ENCODE measurements around the gene ZNF276. TPM values are rescaled to one million over a fixed set of nuclear protein-coding genes. Genes with fewer than 3 reads are reported as not detected.

ZNF276 gene
- total RNA-seq = 10 to 100 TPM; 10.9 to 39.6 (median 22.2) TPM

- no peak for TF ChIP-seq CTCF (IDR thresholded peaks at IDR 0.05; ENCODE audit: low read depth)
These were observed at the start of gene ZNF276, which contains the start of gene VPS9D1 for GRCh38 chr16:89720813-89721545. Gene ZNF276 (plus strand): TSS chr16:89721537. CDS start chr16:89721641, 104 bp downstream. Gene VPS9D1 (minus strand): TSS chr16:89720898. CDS start chr16:89720861, 37 bp downstream.

GRCh38 chr16:89672177-89672941, 49.0 kb upstream of the ZNF276 start:
- TF ChIP-seq CTCF (IDR thresholded peaks at IDR 0.05; ENCODE audit: low read depth) = no peak

- TF ChIP-seq CTCF (IDR thresholded peaks at IDR 0.05; ENCODE audit: low read depth) = no peak
These were observed 43.1 kb upstream of the ZNF276 start for GRCh38 chr16:89678258-89678657.

- no peak for TF ChIP-seq CTCF (IDR thresholded peaks at IDR 0.05; ENCODE audit: low read depth)
These were observed 35.4 kb upstream of the ZNF276 start for GRCh38 chr16:89685916-89686315.

GRCh38 chr16:89686520-89687091, 34.7 kb upstream of the ZNF276 start, which contains the start of gene CDK10:
Gene CDK10 (plus strand): TSS chr16:89686689. CDS start chr16:89686711, 22 bp downstream.
- TF ChIP-seq CTCF (IDR thresholded peaks at IDR 0.05; ENCODE audit: low read depth) = no peak

- no peak for TF ChIP-seq CTCF (IDR thresholded peaks at IDR 0.05; ENCODE audit: low read depth)
These were observed 34.0 kb upstream of the ZNF276 start for GRCh38 chr16:89687092-89687940.
